GM18517 (cell line): ENCODE data around the gene TBX4.

Experiments
- ATAC-seq: cut with Tn5 transposase; IDR thresholded peaks from one replicate; pipeline ENCODE4 v1.9.1; 2021; ENCODE audit warnings: mild to moderate bottlenecking, moderate library complexity; ENCODE audit not compliant: unreplicated experiment

TBX4 gene

DNA sequence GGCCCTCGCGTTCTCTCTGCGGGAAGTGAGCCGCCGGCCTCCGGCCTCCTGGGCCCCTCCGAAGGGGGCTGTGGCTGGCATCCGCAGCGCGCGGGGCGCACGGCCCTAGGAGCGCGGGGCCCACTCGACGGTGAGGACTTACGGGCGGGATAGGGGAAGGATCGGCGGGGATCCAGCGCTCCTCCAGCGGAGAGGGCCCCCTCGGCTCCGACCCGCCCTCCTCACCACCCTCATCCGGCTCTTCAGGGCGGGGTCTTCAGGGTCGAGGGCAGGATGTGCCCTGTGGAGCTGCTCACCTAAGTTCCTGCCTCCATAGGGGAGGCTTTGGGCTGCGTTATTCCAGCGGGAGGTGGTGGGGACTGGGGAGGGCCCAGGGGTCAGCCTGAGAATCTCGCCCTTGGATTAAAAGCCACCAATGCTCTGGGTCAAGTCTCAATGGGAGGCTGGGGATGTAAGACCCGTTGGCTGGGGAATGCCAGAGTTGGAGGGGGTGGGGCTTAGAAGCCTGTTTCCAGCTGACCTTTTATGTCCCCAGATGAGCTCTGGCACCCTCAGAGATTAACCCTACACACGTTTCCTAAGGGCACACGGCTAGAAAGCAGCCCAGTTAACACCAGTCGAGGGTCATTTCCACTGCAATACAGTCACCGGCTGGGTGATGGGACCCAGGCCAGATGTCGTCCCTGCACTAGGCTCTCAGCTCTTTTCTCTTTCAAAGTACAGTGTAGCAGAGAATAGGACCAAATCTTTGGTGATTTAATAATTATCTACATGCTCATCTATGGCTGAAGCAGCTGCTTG is 39.2 kb upstream of the TBX4 start:
- no peak for ATAC-seq

DNA sequence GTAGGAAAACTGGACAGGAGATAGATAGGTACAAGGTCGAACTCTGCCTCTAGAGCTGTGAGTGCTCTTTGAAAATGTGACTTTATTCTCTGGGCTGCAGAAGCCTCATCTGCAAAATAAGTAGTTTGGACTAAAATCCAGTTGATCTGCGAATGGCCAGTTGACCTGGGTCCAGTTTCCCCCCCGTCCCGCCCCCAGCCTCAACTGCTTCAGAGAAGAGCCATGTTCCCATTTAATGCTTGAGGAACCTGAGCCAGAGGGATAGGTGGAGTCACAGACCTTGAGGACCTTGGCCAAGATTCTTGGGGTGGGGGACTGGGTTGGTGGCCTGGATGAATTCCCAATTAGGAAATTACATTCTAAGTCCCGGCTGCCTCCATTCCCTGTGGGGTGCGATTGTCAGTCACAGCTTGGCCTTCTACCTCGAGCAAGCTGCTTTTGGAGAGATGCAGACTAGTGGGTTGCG is 38.5 kb upstream of the TBX4 start:
- no peak for ATAC-seq

DNA sequence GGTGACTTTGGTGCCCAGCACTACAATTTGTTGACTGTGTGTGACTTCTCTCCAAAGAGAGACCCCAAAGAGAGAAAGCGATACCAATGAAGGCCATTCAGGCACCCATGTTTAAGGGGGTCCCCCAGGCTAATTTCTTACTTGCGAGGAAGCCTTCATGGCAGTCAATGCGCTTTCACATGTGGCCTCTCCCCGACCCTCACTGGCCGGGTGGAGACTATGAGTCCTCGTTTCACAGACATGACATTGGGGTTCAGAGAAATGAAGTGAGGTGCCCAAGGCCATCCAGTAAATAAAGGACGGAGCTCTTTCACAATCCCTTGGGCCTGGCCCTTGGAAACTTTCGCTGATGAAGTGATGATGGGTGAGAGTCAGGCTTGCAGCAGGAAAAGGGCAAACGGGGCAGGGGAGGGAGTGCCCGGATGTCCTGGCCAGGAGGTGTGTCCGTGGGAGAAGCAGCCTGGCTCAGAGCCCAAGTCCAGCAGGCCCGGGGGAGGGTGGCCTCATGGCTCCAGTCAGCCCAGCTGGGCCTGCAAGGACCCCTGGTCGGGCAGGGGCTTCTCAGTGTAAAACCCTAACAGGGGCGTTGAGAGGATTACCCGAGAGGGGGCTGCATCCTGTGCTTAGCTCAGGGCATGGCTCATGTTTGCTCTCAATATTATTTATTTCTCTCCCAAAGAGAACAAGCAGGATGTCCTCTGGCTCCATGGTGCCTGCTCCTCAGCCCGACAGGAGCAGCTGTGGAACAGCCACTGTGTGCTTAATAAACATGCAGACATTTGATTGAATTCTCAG is 37.9 kb upstream of the TBX4 start:
- no peak for ATAC-seq

DNA sequence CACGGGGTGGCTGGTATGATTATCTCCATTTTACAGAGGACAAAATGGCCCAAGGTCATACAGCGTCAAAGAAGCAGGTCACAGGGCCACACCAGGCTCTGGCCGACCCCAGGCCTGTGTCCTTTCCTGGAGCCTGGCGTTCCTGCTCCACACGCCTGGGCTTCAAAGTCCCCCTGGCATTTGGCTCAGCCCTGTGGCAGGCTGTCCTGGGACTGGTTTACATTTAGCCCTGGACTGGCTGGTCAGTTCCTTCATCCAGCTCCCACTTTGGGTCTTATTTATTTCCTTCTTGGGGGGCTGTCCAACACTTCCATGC is 37.3 kb upstream of the TBX4 start:
- ATAC-seq, result no peak

DNA sequence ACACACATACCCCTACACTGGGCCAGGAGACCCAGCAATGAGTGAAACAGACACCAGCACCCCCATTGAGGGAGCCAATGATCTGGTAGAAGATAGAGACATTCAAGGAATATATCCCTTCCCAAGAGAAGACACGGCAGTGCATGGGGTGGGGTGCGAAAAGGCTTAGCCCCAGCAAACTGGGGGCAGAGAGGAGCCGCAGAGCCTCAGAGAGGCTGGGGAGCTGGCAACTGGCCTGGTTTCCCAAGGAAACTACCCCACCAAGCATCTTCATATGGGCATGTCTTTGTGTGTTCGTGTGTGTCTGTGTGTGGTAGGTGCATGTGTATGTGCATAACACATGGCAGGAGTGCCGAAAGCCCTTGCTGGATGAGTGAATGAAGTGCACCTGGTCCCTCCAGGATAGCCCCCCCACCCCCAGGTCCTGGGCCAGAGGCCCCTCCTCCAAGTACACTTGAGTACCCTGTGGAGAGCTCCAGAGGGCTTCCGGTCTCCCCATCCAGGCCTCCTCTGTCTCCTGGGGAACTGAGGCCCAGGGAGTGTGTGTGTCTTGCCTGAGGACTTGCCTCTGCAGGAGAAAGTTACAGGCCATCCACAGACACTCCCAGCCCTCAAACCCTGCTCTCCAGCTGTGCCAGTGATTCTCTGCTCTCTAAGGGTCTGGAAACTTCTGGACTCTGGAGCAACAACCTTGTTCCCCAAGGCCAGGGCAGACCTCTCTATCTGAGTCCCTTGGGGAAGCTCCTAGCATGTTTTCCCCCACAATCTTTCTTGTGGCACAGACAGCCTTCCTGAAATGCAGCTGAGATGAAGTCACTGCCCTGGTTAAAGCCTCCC is 36.6 kb upstream of the TBX4 start:
- no peak for ATAC-seq

DNA sequence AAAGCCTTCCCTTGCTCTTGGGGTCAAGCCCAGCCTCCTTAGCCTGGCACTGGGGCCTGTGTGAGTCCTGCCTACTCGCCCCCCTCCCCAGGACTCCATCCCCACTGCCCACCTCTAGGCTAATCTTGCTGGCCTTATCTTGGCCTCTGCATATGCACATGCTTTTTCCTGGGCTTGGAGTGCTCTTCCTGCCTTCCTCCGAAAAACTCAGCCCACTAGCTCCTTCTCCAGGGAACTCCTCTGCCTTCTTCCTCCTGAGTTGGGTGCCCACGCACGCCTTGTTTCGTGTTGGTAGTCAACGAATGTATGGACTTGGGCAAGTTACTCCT is 36.0 kb upstream of the TBX4 start:
- ATAC-seq, result no peak

DNA sequence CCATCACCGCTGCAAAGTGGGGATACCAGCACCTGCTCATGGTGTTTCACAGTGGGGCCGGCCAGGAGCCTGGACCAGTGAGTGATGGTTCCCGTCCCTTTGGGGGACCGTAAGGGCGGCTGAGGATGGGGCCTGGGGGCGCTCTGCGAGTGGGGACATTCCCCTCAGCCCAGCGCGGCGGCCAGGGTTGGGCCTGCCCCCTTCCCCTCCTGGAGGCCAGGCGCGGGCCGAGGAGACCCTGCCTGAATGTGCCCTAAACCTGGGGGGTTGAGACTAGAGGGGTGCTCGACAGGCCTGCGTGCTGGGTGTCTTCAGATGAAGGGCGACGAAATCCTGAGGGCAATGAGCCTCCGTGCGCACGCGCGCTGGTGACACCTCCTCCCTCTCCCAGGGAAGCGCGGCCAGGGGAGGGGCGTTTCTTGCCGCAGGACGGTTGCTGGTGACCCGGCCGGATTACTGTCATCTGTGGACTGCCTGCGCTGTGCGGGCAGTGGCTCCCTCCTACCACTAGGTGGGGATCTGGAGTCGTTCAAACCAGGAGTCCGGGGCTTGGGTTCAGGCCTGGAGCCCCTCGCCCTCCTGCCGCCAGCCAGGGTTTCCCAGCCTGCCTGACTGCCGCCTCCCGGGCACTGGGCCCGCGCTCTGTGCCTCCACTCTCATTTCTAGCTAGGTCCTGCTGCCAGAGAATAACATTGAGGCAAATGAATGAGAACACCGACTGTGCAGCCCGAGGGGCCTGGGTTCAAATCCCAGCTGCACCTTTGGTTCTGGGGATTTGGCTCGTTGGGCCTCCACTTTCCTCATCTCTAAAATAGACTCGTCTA is 35.5 kb upstream of the TBX4 start:
- ATAC-seq, result no peak

DNA sequence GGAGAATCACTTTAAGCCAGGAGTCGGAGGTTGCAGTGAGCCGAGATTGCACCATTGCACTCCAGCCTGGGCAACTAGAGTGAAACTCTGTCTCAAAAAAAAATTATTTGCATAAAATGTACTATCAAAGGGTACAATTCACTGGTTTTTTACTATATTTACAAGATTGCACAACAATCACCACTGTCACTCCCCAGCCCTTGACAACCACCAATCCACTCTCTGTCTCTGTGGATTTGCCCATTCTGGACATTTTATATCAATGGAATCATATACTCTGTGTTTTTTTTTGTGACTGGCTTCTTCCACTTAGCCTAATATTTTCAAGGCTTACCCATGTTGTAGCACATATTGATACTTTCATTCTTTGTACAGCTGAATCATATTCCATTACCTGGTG is 33.8 kb upstream of the TBX4 start:
- ATAC-seq, result no peak

DNA sequence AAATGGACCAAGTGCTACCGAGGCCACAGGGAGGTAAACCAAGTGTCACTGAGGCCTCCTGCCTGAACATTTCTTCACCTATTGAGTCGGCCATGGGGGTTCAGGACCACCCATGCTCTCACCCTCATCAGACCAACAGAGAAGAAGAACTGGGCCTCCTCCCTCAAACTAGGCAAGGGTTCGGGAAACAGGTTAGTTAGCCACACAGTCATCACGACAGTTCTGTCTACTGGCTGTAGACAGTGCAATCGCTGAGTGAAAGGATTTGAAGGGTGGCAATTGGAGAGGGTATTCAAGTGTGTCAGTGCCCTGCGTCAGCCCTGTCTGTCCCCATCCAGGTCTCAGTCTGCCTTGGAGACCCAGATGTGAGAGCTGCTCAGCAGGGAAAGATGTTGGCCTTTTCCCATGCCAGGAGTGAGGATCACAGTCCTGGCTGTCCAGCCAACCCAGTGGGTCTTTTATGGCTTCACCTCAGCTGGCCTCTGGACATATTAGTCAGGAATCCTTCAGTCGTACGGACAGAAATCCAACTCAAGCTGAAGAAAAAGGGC is 32.7 kb upstream of the TBX4 start:
- ATAC-seq, result no peak

DNA sequence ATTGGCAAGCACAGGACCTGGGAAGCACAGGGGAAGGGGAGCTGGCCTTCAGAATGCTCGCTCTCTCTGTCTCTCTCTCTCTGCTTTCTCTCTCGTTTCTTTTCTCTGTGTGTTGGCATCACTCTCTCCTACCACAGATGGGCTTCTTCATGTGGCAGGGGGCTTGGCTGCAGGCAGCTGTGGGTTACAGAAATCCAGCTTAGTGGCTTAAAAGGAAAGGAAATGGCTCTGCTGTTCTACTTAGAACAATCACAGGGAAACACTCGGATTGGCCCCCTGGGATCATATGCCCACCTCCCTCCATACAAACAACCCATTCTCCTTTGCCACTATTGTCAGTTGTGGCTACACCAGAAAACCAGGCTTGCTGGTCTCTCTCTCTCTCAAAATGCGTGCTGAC is 32.2 kb upstream of the TBX4 start:
- ATAC-seq, result no peak

DNA sequence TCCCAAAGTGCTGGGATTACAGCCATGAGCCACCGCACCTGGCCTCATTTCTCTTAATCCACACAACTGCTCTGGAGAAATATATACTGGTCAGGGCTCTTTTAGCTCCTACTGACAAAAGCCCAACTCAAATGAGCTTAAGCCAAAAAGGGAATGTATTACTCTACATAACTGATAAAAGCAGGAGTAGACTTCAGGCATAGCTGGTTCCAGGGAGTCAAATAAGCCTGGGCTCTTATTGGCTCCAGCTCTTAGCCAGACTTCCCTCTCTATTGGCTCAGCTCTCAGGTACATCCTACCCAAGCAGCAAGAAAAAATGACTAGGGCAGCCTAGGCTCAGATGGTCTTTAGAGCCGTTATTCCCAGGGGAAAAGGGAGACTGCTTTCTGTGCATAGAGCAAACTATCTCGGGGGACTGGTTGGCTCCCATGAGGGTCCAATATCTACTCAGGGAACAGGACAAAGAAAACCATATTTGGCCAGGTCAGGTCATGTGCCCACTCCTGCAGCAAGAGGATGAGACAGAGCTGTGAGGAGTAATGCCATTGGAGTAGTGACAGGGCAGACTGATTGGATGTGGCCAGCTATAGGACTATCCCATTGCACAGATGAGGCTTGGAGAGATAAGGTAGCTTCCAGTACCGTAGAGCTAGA is 31.4 kb upstream of the TBX4 start:
- no peak for ATAC-seq

DNA sequence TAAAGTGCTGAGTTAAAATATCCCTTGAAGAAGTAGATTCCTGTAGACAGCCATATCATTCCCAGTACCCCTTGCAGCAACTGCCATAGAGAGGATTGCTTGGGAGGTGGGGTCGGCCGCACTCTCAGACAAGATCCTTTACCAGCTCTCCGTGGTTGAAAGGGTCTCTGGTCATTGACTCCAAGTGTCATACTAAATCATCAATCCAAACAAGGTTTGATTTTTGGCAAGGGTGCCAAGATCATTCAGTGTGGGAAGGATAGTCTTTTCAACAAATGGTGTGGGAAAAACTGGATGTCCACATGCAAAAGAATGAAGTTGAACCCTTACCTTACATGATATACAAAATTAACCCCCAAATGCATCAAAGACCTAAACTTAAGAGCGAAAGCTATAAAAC is 30.8 kb upstream of the TBX4 start:
- ATAC-seq, result no peak

DNA sequence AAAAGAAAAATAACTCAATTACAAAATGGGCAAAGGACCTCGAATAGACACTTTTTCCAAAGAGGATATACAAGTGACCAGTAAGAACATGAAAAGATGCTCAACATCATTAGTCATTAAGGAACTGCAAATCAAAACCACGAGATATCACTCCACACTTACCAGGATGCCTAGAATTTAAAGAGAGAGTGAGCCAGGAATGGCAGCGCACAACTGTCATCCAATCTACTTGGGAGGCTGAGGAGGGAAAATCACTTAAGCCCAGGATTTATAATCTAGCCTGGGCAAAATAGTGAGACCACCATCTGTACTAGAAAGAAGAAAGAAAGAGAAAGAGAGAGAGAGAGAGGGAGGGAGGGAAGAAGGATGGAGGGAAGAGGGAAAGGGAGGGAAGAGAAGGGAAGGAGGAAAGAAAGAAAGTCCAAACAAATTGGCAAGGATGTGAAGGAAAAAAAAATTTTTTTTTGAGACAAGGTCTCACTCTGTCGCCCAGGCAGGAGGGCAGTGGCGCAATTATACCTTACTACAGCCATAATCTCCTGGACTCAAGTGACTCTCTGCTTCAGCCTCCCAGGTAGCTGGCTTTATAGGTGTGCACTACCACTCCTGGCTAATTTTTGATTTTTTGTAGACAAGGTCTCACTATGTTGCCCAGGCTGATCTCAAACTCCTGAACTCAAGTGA is 30.0 kb upstream of the TBX4 start:
- ATAC-seq, result no peak

DNA sequence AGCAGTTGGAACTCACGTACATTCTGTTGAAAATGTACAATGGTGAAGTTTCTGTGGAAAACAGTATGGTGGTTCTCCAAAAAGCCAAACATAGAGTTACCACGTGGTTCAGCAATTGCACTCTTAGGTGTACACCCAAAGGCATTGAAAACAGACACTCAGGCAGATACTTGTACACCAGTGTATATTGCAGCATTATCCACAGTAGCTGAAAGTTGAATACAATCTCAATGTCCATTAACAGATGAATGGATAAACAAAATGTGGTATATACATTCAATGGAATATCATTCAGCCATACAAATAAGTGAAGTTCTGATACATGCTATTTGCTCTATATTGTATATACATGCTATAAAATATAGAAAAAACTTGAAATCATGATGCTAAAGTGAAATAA is 29.4 kb upstream of the TBX4 start:
- no peak for ATAC-seq

DNA sequence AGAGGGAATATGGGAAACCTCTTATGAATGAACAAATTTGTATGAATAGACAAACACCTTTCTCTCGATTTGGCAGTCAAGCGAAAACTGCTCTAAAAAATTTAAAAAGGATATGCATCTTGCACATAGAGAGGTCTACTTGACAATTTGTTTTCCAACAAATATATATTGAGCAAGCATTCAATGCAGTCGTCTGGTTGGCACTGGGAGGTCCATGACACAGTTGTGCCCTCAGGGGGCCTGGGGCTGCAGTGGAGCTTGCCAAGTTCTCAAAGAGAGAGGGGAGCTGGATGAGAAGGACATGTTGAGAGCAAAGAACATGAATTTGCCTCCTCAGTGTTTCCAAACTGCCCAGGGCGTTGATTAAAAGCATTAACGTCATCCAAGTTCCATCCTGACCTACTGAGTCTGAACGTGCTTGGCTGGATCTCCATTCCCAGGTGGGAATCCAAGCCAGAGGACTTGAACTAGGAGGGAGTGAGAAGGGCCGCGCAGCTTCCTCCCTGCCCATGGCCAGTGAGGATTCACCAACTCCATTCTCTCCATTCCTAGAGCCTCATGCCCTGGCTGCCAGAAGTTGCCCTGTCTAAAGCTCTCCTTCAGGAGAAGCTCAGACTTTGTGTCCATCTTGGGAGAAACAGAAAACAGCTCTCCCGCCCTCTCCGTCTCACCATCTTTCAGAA is 28.1 kb upstream of the TBX4 start:
- no peak for ATAC-seq

DNA sequence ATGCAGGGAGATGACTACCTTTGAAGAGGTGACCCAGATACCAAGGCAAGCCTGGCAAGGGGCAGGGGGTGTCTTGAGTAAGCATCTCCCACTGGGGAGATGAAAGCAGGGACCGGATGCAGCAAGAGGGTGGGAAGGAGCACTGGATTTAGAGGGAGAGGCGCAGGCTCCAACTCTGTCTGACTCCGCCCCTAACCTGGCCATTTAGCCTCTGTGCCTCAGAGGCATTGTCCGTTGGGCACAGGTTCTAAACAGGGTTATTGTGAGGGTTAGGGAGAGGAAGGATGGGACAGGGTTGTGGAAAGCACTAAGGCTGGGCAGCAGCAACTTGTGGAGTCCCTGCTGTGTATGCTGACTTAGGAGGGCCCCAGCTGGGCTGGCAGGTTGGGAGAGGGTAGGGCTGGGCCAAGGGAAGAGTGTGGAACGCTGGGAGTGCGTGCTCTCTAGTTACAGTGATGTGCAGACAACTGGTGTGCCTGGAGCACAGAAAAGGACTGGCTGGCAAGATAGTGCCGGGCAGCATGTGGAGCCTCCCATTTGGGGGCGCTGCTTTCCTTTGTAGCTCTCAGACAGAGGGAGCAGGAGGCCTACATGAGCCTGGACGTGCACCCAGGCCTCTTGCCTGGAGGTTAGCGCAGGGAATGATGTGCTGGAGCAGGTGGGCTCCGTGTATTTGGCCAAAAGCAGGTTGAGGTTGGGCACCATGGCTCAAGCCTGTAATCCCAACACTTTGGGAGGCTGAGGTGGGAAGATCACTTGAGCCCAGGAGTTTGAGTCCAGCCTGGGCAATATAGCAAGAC is 26.3 kb upstream of the TBX4 start:
- ATAC-seq, result no peak

DNA sequence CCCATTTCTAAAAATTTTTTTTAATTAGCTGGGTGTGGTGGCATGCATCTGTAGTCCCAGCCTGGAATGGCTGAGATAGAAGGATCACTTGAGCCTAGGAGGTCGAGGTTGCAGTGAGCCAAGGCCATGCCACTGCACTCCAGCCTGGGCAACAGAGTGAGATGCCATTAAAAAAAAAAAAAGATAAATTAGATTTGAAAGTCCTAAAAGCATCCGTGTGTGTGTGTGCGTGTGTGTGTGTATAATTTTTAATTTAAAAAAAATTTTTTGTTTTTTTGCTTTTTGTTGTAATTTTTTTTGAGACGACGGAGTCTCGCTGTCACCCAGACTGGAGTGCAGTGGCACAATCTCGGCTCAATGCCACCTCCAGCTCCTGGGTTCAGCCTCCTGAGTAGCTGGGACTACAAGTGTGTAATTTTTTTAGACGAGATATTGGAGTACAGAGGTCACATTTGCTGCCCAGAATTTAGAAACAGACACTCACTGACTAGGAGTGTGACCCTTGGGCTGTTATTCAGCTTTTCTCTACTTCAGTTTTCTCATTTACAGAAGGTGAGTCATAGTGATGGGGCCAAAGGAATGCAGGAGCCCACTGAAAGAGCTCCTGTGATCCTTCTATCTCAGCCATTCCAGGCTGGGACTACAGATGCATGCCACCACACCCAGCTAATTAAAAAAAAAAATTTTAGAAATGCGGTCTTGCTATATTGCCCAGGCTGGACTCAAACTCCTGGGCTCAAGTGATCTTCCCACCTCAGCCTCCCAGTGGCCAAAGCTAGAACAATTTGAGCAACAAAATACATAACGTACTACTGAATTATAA is 25.5 kb upstream of the TBX4 start:
- no peak for ATAC-seq
